ENCODE measurements around the gene ZNF423. TPM values are rescaled to one million over a fixed set of nuclear protein-coding genes. Genes with fewer than 3 reads are reported as not detected.
A peak's percentile ranks its signal among the peaks of the same experiment; 100 is the strongest.

The ZNF423 gene
- total RNA-seq, 1 donor from 2014 or later, result 10.6 TPM

DNA sequence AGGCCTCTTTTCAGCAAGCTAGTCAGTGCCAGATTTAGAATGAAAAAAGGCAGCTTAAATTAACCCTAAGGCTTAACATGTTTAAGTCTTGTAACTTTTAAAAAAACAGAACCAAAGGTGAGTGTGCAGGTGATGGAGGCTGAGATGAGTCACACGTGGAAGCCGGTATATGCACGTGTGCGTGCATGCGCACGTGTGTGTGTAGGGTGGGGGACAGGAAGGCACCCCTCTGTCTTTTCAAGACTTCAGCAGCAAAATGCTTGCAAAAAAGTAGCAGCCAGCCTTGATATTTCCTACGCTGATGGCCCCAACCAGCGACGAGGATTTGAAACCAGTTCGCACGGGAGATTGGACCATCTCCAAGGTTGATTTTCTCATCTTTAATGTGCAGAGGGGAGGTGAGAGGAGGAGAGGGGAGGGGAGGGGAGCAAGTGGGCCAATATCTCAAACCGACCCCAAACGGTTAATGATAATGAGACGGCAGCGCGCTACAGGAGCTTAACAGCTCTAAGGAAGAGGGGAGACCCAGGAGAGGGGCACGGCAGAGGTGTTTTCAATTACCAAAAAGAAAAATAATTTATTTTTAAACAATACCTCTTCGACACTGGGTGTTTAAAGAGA is 154.7 kb downstream of the ZNF423 start:
- H3K4me3 Mint-ChIP-seq (ENCODE audit: unreplicated experiment), result no peak overlapping the region

GRCh38 chr16:49700251-49701064 is 155.5 kb downstream of the ZNF423 start:
- peaks cover 36% of the 10 kb centered on the region for H3K4me1 ChIP-seq (ENCODE audit: insufficient read depth, low read length)
- Mint-ChIP-seq H3K4me1 (ENCODE audit: low read depth, unreplicated experiment) (peaks cover 22% of the 10 kb centered on the region), H3K4me3 (ENCODE audit: unreplicated experiment) (no peak overlapping the region), H3K9me3 (ENCODE audit: unreplicated experiment) (no peaks in the 10 kb centered on the region), H3K36me3 (ENCODE audit: low read depth, unreplicated experiment) (no peaks in the 10 kb centered on the region), H3K27me3 (ENCODE audit: low read depth, unreplicated experiment) (peaks cover 2% of the 10 kb centered on the region), H3K27ac (ENCODE audit: unreplicated experiment) (no peak overlapping the region)
- no peaks in the 10 kb centered on the region for H3K36me3 ChIP-seq (ENCODE audit: insufficient read depth, low read length)
- no peaks in the 10 kb centered on the region for H3K79me2 ChIP-seq (ENCODE audit: insufficient read depth, low read length)
- no peak overlapping the region for H2AFZ ChIP-seq (ENCODE audit: low read depth, low read length)
- no peaks in the 10 kb centered on the region for H4K20me1 ChIP-seq (ENCODE audit: insufficient read depth, low read length)
- no peak overlapping the region for H3K4me3 ChIP-seq (ENCODE audit: insufficient read depth, low read depth, low read length)
- H3K9ac ChIP-seq (ENCODE audit: low read length), result peak overlapping the region; percentile 15
- DNase-seq (ENCODE audit: low read depth) (peak; percentile 47), FAIRE-seq (no peak)
- H3K27me3 ChIP-seq (ENCODE audit: insufficient read depth, low read length), result no peaks in the 10 kb centered on the region
- H3K9me3 ChIP-seq (ENCODE audit: insufficient read depth, low read depth, low read length), result no peaks in the 10 kb centered on the region
- peak overlapping the region; percentile 62 for H3K4me2 ChIP-seq (ENCODE audit: low read length)
- H3K27ac ChIP-seq (ENCODE audit: low read depth, low read length), result no peak overlapping the region
- no peak for TF ChIP-seq EZH2 (IDR thresholded peaks at IDR 0.05; ENCODE audit: insufficient read depth, low read length)
- no peak for TF ChIP-seq CTCF (IDR thresholded peaks at IDR 0.05; ENCODE audit: insufficient read depth, low read depth, low read length)

More for the DNA sequence above, 154.7 kb downstream of the ZNF423 start:
- Histone ChIP-seq H3K4me2 (ENCODE audit: low read length) (peak overlapping the region; percentile 62), H3K27ac (ENCODE audit: low read depth, low read length) (no peak overlapping the region), H3K9ac (ENCODE audit: low read length) (no peak overlapping the region), H3K4me3 (ENCODE audit: insufficient read depth, low read depth, low read length) (no peak overlapping the region), H3K36me3 (ENCODE audit: insufficient read depth, low read length) (no peaks in the 10 kb centered on the region), H2AFZ (ENCODE audit: low read depth, low read length) (peak overlapping the region; percentile 24), H3K27me3 (ENCODE audit: insufficient read depth, low read length) (no peaks in the 10 kb centered on the region), H3K9me3 (ENCODE audit: insufficient read depth, low read depth, low read length) (no peaks in the 10 kb centered on the region), H3K4me1 (ENCODE audit: insufficient read depth, low read length) (peaks cover 36% of the 10 kb centered on the region), H4K20me1 (ENCODE audit: insufficient read depth, low read length) (no peaks in the 10 kb centered on the region), H3K79me2 (ENCODE audit: insufficient read depth, low read length) (no peaks in the 10 kb centered on the region)
- peaks cover 2% of the 10 kb centered on the region for H3K27me3 Mint-ChIP-seq (ENCODE audit: low read depth, unreplicated experiment)
- TF ChIP-seq EZH2 (IDR thresholded peaks at IDR 0.05; ENCODE audit: insufficient read depth, low read length) (no peak), CTCF (IDR thresholded peaks at IDR 0.05; ENCODE audit: insufficient read depth, low read depth, low read length) (no peak)
- no peak for FAIRE-seq
- no peaks in the 10 kb centered on the region for H3K9me3 Mint-ChIP-seq (ENCODE audit: unreplicated experiment)
- no peak overlapping the region for H3K27ac Mint-ChIP-seq (ENCODE audit: unreplicated experiment)
- peaks cover 22% of the 10 kb centered on the region for H3K4me1 Mint-ChIP-seq (ENCODE audit: low read depth, unreplicated experiment)
- no peaks in the 10 kb centered on the region for H3K36me3 Mint-ChIP-seq (ENCODE audit: low read depth, unreplicated experiment)
- DNase-seq (ENCODE audit: low read depth), result no peak

GRCh38 chr16:49699841-49700175 is 156.1 kb downstream of the ZNF423 start:
- Histone ChIP-seq H3K9me3 (ENCODE audit: insufficient read depth, low read depth, low read length) (no peaks in the 10 kb centered on the region), H3K27me3 (ENCODE audit: insufficient read depth, low read length) (no peaks in the 10 kb centered on the region), H3K9ac (ENCODE audit: low read length) (no peak overlapping the region), H3K36me3 (ENCODE audit: insufficient read depth, low read length) (no peaks in the 10 kb centered on the region), H4K20me1 (ENCODE audit: insufficient read depth, low read length) (no peaks in the 10 kb centered on the region), H3K4me3 (ENCODE audit: insufficient read depth, low read depth, low read length) (no peak overlapping the region), H3K4me2 (ENCODE audit: low read length) (peak overlapping the region; percentile 52), H3K79me2 (ENCODE audit: insufficient read depth, low read length) (no peaks in the 10 kb centered on the region), H3K4me1 (ENCODE audit: insufficient read depth, low read length) (peaks cover 36% of the 10 kb centered on the region), H3K27ac (ENCODE audit: low read depth, low read length) (no peak overlapping the region), H2AFZ (ENCODE audit: low read depth, low read length) (no peak overlapping the region)
- no peak for DNase-seq (ENCODE audit: low read depth)
- no peak for TF ChIP-seq CTCF (IDR thresholded peaks at IDR 0.05; ENCODE audit: insufficient read depth, low read depth, low read length)
- TF ChIP-seq EZH2 (IDR thresholded peaks at IDR 0.05; ENCODE audit: insufficient read depth, low read length), result no peak
- Mint-ChIP-seq H3K9me3 (ENCODE audit: unreplicated experiment) (no peaks in the 10 kb centered on the region), H3K27me3 (ENCODE audit: low read depth, unreplicated experiment) (peaks cover 2% of the 10 kb centered on the region), H3K4me3 (ENCODE audit: unreplicated experiment) (no peak overlapping the region), H3K4me1 (ENCODE audit: low read depth, unreplicated experiment) (peaks cover 22% of the 10 kb centered on the region), H3K27ac (ENCODE audit: unreplicated experiment) (no peak overlapping the region), H3K36me3 (ENCODE audit: low read depth, unreplicated experiment) (no peaks in the 10 kb centered on the region)
- no peak for FAIRE-seq

Measured in astrocyte (in vitro differentiated cells and primary cell).